HG02885 (cell line): Measurements from ENCODE around the gene ERC1.
"Not testable (repeated sequence)": the region's sequence is repeated elsewhere in the genome, so short reads cannot be mapped to it uniquely, and the experiment has no call there.

Experiments
- ATAC-seq: cut with Tn5 transposase; IDR thresholded peaks from one replicate; pipeline ENCODE4 v1.9.1; 2021; ENCODE audit warnings: mild to moderate bottlenecking; ENCODE audit not compliant: unreplicated experiment, poor library complexity

The ERC1 gene

DNA sequence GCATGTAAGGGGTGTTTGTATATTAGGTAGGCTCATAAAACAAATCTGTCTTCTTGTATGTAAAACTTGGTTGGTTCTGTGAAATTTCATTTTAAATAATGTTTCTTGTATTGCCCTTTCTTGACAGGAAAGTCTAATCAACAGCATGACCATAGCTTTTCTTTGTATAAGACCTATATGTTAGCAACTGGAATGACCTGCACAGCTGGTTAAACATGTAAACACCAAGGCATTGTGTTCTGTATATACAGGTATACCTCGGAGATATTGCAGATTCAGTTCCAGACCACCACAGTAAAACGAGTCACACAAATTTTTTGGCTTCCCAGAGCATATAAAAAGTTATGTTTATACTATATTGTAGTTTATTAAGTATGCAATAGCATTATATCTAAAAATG, 183.6 kb downstream of the ERC1 start:
- ATAC-seq: no peak

DNA sequence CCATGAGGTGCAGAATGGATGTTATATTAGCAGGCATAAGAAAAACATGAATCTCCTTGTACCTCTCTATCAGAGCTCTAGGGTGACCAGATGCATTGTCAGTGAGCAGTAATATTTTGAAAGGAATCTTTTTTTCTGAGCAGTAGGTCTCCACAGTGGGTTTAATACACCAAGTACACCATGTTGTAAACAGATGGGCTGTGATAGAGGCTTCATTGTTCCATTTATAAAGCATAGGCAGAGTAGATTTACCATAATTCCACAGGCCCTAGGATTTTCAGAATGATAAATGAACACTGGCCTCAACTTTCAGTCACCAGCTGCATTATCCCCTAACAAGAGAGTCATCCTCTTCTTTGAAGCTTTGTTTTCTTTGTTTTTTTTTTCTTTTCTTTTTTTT, 185.2 kb downstream of the ERC1 start:
- no peak for ATAC-seq

DNA sequence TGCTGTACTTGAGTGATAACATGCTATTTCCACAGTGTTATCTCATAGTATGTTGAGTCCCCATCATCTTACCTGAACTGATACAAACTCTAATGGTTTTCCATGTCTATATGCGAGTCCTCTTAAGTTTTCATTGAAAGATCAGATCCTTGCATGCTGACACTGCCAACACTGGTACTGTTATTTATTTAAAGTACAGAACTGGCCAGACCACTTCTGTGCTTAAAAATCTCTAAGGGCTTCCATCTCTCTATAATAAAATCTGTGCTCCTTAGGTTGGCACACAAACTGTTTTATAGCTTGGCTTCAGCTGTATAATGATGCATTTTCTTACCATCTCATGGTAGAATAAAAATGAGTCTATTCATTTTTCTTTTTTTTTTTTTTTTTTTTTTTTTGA, 188.1 kb downstream of the ERC1 start:
- no peak for ATAC-seq

DNA sequence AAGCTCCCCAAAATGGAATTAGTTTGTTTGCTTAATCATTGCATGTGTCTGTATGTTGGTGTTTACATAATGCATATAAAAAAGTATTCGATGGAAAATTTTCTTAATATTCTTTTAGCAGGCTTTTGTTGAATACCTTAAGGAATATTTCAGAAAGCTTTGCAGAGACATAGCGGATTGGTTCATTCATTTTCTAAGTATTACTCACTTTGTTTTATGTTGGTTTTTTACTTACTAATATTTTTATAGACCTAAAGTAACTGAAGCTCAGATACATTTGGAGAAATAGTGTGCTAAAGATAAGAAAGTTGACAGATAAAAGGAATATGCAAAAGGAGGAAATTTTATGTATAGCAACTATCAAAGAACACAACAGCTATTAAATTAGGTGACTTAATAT, 191.0 kb downstream of the ERC1 start:
- ATAC-seq: no peak

DNA sequence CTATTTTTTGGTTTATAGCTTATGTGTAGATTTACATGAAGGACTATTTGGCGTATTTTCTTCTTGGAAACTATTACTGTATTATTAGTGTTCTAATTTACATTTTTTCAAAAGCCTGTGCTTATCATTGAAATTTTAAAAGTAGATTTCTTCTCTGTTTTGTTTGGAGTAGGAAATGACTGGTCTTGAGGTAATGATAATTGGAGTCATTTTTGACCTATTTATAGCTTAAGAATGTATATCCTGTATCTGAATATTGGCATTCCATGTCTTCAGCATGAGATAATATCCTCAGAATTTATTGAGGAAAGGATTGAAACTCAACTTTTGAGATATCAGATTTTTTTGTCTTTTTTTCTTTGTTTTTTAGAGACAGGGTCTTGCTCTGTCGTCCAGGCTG, 193.4 kb downstream of the ERC1 start:
- ATAC-seq: no peak

DNA sequence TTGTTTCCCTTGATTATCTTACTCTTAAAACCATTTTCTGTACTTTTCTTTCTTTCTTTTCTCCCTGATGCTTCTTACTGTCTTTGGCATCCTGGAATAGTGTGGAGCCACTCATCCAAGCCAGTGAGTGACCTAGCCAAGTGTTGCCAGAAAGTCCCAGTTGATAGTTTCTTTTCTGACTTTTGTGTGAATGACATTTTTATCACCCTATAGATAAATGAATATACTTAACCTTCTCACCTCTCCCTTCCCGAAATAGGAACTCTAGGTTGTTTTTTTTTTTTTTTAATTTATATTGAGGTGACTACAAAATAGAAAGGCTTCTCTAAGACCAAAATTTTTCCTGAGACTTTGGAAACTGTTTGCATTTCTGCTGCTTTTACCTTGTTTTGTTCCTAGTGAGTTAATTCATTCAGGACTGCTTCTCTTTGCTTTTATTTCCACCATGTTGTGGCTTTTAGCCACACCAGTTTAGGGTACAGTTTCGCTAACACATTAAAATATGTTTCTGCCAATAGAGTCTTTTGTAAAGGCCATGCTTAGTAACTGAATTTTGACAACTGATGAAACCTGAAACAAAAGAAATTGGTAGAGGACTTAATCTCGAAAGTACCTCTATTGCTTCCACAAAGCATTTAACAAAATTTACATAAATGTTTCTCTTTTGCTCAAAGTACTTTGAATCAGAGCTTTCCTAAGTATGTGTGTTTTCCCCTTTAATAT, 194.6 kb downstream of the ERC1 start:
- peak; percentile 55 for ATAC-seq

DNA sequence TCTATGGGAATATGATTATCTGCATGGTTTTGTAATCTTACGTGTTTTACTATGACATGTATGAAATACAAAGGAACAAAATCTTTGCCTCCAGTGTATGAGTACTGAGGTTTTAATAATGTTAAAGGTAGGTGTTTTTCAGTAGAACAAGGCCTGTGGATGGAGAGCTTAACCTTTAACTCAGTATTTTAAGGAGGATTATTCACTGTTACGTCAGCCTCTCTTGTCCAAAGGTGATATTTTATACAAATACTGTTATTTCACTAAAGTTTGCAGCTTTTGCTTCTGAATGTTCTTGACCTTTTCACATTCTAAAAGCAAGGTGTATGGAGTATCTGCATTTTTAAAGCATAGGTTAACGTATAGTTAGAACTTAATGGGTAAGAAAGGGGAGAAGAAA, 195.3 kb downstream of the ERC1 start:
- ATAC-seq: no peak

DNA sequence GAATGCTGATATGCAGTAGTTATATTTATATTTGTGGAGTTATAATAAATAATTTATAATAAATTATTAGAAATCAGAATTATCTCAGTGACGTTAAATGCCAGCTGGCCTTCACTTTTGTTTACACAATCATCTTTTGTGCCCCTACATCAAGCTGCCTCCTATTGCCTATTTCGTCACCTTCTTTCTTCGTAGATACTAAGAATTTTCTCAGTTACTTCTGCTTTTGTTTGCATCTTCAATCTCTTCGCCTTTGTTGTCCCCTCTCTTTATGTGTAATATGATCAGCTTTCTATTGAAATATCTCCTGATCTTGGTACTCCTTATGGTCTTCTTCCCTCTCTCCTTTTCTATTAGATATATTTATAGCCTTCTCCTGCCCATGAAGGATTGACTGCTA, 197.0 kb downstream of the ERC1 start:
- no peak for ATAC-seq

DNA sequence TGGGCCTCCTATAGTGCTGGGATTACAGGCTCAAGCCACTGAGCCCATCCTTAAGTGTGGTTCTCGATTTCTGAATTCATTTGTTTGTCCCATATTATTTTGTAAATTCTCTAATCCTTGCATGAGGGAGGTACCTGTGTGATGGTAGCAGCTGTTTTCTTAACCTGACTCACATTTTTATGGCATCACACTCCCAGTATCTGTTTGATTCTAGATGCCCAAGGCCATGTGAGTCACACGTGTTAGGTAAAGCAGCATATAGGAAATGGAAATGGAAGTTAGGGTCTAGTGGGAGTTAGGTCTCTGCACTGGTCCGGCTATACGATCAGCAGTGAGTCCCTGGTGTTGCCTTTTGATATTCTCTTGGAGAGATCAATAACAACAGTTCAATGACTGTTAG, 198.1 kb downstream of the ERC1 start:
- ATAC-seq: no peak

DNA sequence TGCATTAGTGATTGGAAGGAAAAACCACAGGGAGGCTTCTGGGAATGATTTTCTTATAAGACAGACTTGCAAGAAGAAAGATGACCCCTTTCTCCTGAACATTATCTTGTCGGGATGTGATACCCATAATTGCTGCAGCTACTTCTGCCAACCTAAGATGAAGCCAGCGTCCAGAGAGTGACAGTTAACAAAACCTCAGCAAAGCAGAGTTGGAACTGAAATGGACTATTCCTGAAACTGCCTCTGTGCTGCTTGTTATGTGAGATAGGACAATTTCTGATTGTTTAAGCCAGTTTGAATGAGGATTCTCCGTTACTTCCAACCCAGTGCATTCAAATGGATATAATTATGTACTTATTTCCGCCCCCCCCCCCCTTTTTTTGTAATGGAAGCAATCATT, 204.5 kb downstream of the ERC1 start:
- ATAC-seq: no peak

DNA sequence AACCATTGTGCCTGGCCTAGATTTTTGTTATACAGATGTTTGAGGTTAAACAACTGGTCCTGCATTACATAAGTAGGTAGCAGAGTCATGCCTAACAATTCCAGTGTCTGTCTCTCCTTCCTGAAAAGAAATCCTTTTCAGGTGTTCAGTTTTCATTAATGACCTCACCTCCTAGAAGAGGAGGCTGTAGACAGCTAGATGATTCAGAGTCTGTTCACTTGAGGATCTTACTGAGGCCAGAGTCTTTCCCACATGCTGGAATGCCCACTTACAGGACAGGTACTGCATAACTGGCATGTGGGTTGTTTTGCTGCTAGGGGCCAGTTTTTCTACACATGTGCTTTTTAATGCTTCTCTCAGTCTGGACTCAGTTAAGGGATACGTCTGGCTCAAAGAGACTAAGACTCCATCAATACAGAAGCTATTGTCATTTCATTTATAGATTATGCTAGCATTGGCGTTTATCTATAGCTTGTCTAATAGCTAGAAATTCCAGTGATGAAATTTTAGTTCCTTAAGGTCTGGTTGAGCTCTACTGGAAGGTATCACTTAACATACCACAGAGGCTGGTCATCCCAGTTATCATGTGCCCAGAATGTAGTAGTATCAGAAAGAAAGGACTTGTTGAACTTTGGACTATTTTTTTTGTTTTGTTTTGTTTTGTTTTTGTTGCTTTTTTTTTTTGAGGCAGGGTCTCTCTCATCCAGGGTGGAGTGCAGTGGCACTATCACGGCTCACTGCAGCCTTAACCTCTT, 206.4 kb downstream of the ERC1 start:
- no peak for ATAC-seq

DNA sequence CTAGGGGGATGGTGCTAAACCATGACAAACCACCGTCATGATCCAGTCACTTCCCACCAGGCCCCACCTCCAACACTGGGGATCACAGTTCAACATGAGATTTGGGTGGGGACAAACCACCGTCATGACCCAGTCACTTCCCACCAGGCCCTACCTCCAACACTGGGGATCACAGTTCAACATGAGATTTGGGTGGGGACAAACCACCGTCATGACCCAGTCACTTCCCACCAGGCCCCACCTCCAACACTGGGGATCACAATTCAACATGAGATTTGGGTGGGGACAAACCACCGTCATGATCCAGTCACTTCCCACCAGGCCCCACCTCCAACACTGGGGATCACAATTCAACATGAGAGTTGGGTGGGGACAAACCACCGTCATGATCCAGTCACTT, 207.8 kb downstream of the ERC1 start:
- not testable (repeated sequence) for ATAC-seq

DNA sequence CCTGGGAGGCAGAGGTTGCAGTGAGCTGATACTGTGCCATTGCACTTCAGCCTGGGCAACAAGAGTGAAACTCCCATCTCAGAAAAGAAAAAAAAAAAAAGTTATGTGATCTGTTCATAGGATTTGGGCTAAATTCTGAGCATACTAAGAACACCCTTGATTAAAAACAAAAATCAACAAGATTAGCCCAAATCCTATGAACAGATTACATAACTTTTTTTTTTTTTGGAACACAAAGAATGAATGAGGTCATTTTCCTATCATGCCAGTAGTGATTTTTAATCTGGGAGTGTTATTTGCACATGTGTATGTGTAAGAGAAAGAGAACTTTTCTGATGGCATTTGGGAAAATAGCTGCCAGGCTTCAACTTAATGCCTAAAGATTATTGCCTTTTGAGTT, 208.7 kb downstream of the ERC1 start:
- ATAC-seq: no peak

DNA sequence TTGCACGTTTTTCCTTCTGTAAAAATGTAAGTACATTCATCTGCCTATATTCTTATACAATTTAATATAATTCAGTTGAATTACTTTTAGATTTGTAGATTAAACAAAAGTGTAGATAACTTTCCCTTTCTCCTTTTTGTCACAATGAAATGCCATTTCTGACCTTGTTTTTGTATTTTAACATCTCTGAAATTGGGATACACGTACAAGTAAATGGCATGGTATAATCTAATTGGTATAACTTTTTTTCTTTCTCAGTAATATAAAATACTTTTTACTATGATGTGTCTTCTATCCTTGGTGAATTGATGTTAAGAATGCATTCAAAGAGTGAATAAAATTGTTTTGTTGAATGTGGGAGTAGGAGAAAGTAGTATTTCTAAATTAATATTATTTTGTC, 210.0 kb downstream of the ERC1 start:
- ATAC-seq: no peak

DNA sequence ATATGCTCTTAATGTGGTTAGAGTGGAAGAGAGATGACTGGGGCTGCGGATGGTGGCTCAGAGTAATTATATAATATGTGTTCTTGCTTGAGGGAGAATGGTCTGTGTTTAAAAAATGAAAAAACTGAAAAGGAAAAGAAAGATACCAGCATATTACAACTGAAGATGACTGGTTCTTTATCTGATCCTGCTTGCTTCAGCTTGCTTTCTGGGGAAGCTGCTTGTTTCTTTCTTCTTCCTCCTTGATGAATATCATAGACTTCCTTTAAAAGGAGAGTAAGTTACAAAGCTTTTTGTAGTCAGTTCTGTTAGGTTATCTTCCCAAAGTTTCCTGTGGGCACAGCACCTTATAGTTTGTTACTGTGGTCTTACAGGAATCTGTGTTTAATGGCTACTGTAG, 210.9 kb downstream of the ERC1 start:
- no peak for ATAC-seq

DNA sequence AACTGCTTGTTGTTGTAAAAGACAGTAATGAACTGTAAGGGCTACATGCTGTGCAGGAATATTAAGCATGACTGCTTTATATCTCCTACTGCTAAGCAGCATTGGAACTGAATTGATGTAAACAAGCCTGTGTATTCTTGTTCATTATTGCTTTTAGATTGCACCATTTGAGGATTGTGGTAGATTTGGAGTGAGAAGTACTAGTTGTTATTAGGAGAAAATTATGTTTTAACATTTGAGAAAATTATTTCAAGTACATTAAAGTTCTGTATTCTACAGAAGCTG, 212.7 kb downstream of the ERC1 start:
- no peak for ATAC-seq

DNA sequence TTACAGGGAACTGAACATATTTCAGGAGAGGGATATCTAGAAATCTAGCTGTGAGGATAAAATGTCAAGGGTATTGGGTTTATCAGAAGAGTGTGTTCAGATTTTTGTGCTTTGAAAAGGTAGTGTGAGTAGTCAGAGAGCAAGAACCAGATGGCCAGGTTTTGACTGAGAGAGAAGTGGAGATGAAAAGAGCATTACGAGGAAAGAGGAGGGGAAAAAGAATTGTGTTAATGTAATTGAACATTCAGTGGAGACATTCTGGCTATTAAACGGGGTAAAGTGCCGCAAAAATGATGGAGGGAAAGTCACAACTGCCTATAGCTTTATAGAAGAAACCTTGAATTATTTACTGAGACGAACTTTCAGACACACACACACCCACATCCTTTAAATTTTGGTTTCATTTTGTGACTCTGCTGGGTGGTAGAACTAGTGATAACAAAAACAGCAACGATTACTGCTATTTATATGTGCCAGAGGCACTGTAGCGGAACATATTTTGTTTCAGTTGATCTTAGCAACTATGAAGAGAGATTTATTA, 213.6 kb downstream of the ERC1 start:
- ATAC-seq: peak; percentile 76

DNA sequence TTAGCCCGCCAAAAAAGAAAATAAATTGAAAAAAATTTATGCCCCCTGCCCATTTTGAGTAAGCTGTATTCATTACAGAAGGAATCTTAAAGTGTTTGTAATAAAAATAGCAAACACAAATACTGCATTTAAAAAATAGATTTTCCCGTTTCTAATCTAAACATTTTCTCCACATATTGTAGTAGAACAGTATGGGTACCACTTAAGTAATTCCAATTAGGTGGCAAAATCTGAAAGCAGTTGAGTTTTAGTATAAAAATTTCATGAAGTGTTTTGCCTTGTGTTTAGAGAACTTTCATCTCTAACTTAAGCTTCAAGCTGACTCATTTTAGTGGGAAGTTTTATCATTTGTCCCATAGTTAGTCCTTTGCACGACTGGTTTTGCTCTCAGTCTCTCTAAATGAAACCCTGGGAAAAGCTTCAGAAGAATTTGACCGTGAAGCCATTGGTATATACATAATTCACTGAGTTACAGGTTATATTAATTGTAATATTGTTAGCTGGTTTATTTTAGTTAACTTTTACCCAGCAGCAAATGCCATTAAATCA, 214.6 kb downstream of the ERC1 start:
- no peak for ATAC-seq

DNA sequence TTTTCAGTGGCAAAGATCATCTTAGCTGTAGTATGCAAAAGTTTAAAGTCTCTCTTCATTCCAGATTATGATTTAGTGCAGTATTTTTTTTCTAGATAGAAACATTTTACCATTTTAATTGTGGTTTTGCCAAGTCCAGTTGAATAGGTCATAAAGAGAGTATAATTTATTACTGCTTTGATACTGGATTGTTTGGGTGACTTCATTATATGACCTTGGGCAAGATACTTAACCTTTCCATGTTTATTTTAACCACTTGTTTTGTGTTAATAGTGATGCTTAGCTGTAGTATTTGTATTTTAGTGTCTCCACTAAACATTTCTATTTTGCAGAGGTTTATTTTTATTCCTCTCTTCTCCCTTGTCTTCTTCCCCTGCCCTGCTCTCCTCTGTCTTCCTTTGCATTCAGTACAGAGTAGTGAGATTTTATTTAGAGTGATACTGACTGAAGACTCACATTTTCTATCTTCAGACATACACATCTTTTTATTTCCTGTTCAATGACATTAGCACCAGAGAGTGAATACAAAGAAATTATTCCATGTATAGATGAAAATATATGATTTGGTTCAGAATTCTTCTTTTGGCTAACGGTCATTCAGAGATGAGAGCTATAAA, 215.2 kb downstream of the ERC1 start:
- no peak for ATAC-seq

DNA sequence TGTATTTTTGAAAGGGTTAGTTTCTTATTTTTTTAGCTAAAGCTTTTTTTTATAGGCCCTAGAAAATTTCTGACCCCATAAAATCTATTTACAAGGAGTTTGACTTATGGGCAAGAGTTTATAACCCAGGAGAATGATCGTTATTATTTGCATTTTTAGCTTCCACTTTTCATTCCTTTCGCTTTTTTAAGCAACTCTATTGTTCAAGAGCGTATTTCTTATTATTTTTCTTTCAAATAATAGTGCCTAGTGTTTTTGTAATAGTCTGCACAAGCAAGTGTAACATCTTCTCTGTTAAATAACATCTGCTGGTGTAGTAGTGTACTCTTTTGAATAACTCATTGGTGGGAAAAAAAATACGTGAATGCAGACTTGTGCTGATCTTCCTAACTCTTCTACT, 216.3 kb downstream of the ERC1 start:
- ATAC-seq: no peak

DNA sequence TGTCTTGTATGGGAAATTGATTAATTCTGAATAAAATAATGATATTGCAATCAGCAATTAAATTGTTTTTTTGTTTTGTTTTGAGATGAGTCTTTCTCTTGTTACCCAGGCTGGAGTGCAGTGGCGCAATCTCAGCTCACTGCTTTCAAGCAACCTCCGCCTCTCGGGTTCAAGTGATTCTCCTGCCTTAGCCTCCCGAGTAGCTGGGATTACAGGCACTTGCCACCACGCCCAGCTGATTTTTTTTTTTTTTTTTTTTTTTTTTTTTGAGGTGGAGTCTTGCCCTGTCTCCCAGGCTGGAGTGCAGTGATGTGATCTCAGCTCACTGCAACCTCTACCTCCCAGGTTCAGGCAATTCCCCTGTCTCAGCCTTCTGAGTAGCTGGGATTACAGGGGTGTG, 217.7 kb downstream of the ERC1 start:
- ATAC-seq: not testable (repeated sequence)
